Endodermal cell (in vitro differentiated cells): ENCODE results near the gene RAB3B. TPM values are rescaled to one million over a fixed set of nuclear protein-coding genes. Genes with fewer than 3 reads are reported as not detected.

Experiments used
- DNase-seq: peaks from one replicate; pipeline ENCODE4 v3.0.0-alpha.2; 2017
- H3K27ac ChIP-seq: 2 replicates; pipeline ENCODE4 v1.5.1; 2013; ENCODE audit warnings: mild to moderate bottlenecking, low read depth, low read length, moderate library complexity
- H3K27me3 ChIP-seq: 2 replicates; pipeline ENCODE4 v1.6.1; 2013; ENCODE audit warnings: mild to moderate bottlenecking, low read length, moderate library complexity; ENCODE audit not compliant: insufficient read depth, control insufficient read depth, poor library complexity, severe bottlenecking
- H3K36me3 ChIP-seq: 2 replicates; pipeline ENCODE4 v1.7.0; 2013; ENCODE audit warnings: mild to moderate bottlenecking, low read length, moderate library complexity; ENCODE audit not compliant: control insufficient read depth, insufficient read depth
- H3K4me1 ChIP-seq: one replicate; pipeline ENCODE4 v1.7.0; 2013; ENCODE audit warnings: low read length; ENCODE audit not compliant: control insufficient read depth, insufficient read depth
- H3K4me3 ChIP-seq: 2 replicates; pipeline ENCODE4 v1.5.1; 2013; ENCODE audit warnings: mild to moderate bottlenecking, low read length, moderate library complexity
- H3K9ac ChIP-seq: 2 replicates; pipeline ENCODE4 v1.6.1; 2013; ENCODE audit warnings: mild to moderate bottlenecking, low read length, moderate library complexity; ENCODE audit not compliant: poor library complexity, severe bottlenecking; ENCODE audit errors: extremely low read depth
- H3K9me3 ChIP-seq: 2 replicates; pipeline ENCODE4 v1.6.1; 2013; ENCODE audit warnings: mild to moderate bottlenecking, low read length, moderate library complexity; ENCODE audit not compliant: control insufficient read depth
- H3K27ac Mint-ChIP-seq: 2 replicates; pipeline ENCODE4 v1.8.0; 2020; ENCODE audit warnings: mixed read lengths
- H3K27me3 Mint-ChIP-seq: 2 replicates; pipeline ENCODE4 v1.8.0; 2021; ENCODE audit warnings: mild to moderate bottlenecking, mixed read lengths; ENCODE audit not compliant: insufficient read depth
- H3K36me3 Mint-ChIP-seq: 2 replicates; pipeline ENCODE4 v1.8.0; 2020; ENCODE audit warnings: low read depth, mixed read lengths
- H3K4me1 Mint-ChIP-seq: 2 replicates; pipeline ENCODE4 v1.8.0; 2020; ENCODE audit warnings: mixed read lengths
- H3K4me3 Mint-ChIP-seq: 2 replicates; pipeline ENCODE4 v1.8.0; 2020; ENCODE audit warnings: mild to moderate bottlenecking, moderate library complexity, mixed read lengths
- H3K9me3 Mint-ChIP-seq: 2 replicates; pipeline ENCODE4 v1.8.0; 2020; ENCODE audit warnings: mild to moderate bottlenecking, mixed read lengths
- CTCF ChIP-seq: fragments of 200-600 bp; sonication (generic); conservative IDR thresholded peaks from 2 replicates; pipeline ENCODE4 v1.5.0; 2021; ENCODE audit warnings: antibody characterized with exemption, mild to moderate bottlenecking
- WGBS, 2 experiments: methylation state at CpG; one replicate each; pipeline versions ENCODE4 v1.1.5 to v1.1.7; 2013; ENCODE audit warnings: missing lambda C conversion rate in 2 of 2, mixed read lengths in 1 of 2; ENCODE audit not compliant: insufficient coverage in 1 of 2, insufficient read length in 1 of 2; 5-methylcytosine and 5-hydroxymethylcytosine counted together
- total RNA-seq, 2 donors: library from RNA; stranded (reverse); fragmentation: NEBNext Ultra II Directional in 1 of 2; extraction: Animal tissue kit (Norgen Biotek cat#: 25700) in 1 of 2; gene quantifications; 2 replicates in 1 of 2; 3 replicates in 1 of 2; pipeline ENCODE4 v1.2.1, GENCODE V29; 2021

The RAB3B gene
- total RNA-seq, 2 donors from 2014 or later: 58.1 to 66.0 TPM

GRCh38 chr1:51956528-51957509, 33.7 kb downstream of the RAB3B start:
- Histone ChIP-seq H3K27me3 (no peaks in the 10 kb centered on the region), H3K4me3 (no peak overlapping the region), H3K9ac (peak overlapping the region; percentile 4), H3K36me3 (peaks cover 40% of the 10 kb centered on the region), H3K9me3 (peaks cover 4% of the 10 kb centered on the region), H3K4me1 (peaks cover 18% of the 10 kb centered on the region), H3K27ac (no peak overlapping the region)
- no peaks in the 10 kb centered on the region for H3K27me3 Mint-ChIP-seq
- H3K4me3 Mint-ChIP-seq: peak overlapping the region; percentile 5
- H3K27ac Mint-ChIP-seq: peak overlapping the region; percentile 69
- H3K36me3 Mint-ChIP-seq: peaks cover 45% of the 10 kb centered on the region
- peak; percentile 54 for DNase-seq
- no peaks in the 10 kb centered on the region for H3K9me3 Mint-ChIP-seq
- 60 to 63% methylated on average over 4 to 8 of the region's 8 CpGs for WGBS, 2 experiments
- H3K4me1 Mint-ChIP-seq: peaks cover 55% of the 10 kb centered on the region
- no peak for TF ChIP-seq CTCF

GRCh38 chr1:51955797-51956527, 34.5 kb downstream of the RAB3B start:
- peaks cover 53% of the 10 kb centered on the region for H3K36me3 Mint-ChIP-seq
- H3K4me3 Mint-ChIP-seq: no peak overlapping the region
- Histone ChIP-seq H3K9me3 (peaks cover 9% of the 10 kb centered on the region), H3K27ac (peak overlapping the region; percentile 33), H3K9ac (no peak overlapping the region), H3K27me3 (no peaks in the 10 kb centered on the region), H3K36me3 (peaks cover 46% of the 10 kb centered on the region), H3K4me1 (peaks cover 15% of the 10 kb centered on the region), H3K4me3 (no peak overlapping the region)
- H3K27ac Mint-ChIP-seq: peak overlapping the region; percentile 79
- H3K4me1 Mint-ChIP-seq: peaks cover 54% of the 10 kb centered on the region
- no peaks in the 10 kb centered on the region for H3K27me3 Mint-ChIP-seq
- no peak for DNase-seq
- WGBS, 2 experiments: 88% methylated on average over 4 of the region's 4 CpGs; no CpG with 5 or more reads in 1 of the 2 experiments
- no peaks in the 10 kb centered on the region for H3K9me3 Mint-ChIP-seq
- TF ChIP-seq CTCF: no peak

- no peak overlapping the region for H3K27ac Mint-ChIP-seq
- Histone ChIP-seq H3K4me1 (peaks cover 4% of the 10 kb centered on the region), H3K4me3 (no peak overlapping the region), H3K27ac (no peak overlapping the region), H3K27me3 (no peaks in the 10 kb centered on the region), H3K9ac (no peak overlapping the region), H3K36me3 (peaks cover 57% of the 10 kb centered on the region), H3K9me3 (peaks cover 21% of the 10 kb centered on the region)
- H3K4me3 Mint-ChIP-seq: no peak overlapping the region
- no peak for TF ChIP-seq CTCF
- peaks cover 9% of the 10 kb centered on the region for H3K9me3 Mint-ChIP-seq
- peaks cover 43% of the 10 kb centered on the region for H3K4me1 Mint-ChIP-seq
- WGBS, 2 experiments: 92 to 94% methylated on average over 5 to 6 of the region's 7 CpGs
- H3K36me3 Mint-ChIP-seq: peaks cover 65% of the 10 kb centered on the region
- DNase-seq: no peak
- H3K27me3 Mint-ChIP-seq: no peaks in the 10 kb centered on the region
Measured at GRCh38 chr1:51954783-51955182, 35.7 kb downstream of the RAB3B start.
